Measurements from ENCODE around the gene UGT1A4.

The UGT1A4 gene
- 0 reads per million in 3 experiments for total RNA-seq

DNA sequence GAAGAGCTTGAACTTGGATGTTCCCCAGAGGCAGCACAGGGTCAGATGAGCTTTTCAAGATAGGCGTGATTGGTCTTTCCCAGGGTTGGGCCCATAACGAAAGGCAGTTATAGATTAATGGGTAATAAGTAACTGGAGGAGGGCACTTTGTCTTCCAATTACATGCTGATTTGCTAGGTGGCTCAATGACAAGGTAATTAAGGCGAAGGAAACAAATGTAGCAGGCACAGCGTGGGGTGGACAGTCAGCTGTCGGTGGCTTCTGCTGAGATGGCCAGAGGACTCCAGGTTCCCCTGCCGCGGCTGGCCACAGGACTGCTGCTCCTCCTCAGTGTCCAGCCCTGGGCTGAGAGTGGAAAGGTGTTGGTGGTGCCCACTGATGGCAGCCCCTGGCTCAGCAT, at the start of gene UGT1A4:
Gene UGT1A4, plus strand, starts transcription at position 185 of the 400 bp plus-strand sequence. Its CDS starts 85 bp downstream, at position 270.
- DNase-seq, result no peak

DNA sequence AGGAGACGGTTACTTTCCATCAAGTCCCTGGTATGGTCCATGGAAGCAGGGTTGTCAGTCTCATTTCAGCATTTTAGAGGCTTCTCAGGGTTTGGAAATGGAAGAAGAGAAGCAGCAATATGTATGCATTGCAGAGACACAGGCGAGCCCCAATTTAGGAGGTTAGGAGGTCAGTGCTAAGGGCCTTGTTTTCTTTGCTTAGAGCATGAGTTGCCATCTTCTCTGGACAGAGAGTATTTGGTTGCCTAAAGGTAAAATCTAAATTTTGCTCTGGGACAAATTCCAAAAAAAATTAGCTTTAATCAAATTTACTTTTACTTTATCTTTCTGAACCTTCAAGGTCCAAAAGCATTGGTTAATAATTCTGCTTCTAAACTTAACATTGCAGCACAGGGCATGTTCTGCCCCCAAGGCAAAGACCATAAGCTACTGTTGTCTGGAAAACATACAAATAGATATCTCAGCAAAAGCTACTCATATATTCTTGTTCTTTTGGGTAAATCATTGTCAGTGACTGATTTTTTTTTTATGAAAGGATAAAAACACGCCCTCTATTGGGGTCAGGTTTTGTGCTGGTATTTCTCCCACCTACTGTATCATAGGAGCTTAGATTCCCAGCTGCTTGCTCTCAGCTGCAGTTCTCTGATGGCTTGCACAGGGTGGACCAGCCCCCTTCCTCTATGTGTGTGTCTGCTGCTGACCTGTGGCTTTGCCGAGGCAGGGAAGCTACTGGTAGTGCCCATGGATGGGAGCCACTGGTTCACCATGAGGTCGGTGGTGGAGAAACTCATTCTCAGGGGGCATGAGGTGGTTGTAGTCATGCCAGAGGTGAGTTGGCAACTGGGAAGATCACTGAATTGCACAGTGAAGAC, 47.0 kb upstream of the UGT1A4 start, which contains the start of gene UGT1A9:
Gene UGT1A9, plus strand, starts transcription at position 609 of the 872 bp plus-strand sequence. Its CDS starts 37 bp downstream, at position 646.
- DNase-seq, result no peak

DNA sequence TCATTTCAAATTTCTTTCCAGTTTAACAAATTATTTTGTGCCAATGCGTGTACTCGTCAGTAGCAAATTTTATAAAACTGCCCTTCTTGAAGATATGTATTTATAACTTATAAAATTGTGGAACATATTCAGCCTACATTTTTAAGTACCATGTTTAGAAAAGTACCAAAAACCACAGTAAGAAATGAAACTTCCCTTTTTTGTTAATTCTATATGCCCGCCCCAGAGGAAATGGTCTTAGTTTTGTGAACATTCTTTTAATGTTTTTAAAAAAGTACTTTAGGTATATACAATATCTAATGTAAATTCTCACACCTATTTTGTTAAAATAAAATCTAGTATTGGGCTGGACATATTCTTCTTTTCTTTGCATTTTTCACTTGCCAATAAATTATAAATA, 45.6 kb upstream of the UGT1A4 start:
- no peak for DNase-seq

DNA sequence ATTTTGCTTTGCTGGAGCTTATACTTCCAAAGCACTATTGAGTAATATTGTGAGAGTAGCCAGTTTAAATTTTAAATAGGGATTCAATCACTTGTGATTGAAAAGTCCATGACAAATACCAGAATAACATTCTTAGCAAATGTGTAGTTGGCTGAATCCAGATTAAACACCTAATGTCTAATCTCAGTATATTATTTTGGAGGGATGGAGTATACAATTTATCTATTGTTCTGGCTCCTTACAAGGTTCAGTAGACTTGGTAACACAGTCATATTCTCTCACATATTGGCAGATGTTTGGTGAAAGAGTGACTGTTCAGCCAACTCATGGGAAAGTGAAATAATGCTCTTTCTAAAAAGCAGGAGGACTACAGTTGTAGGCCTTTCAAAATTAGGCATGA, 44.6 kb upstream of the UGT1A4 start:
- no peak for DNase-seq

DNA sequence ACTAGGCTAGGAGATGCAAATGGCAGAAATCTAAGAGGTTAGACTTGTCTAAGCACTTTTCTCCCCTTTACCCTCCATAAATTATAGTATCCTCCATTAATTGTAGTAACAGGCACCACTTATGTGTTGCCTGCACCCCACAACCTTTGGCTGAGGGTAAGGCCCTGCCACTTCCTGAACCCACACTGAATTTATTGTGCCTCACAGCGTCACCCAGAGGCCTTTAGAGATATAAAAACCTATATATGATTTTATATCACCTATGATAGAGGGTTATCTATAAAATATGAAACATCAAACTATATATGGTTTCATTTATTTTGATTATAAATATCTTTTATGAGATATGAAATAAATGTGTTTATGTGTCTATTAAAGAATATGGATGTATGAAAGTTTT, 44.2 kb upstream of the UGT1A4 start:
- no peak for DNase-seq

DNA sequence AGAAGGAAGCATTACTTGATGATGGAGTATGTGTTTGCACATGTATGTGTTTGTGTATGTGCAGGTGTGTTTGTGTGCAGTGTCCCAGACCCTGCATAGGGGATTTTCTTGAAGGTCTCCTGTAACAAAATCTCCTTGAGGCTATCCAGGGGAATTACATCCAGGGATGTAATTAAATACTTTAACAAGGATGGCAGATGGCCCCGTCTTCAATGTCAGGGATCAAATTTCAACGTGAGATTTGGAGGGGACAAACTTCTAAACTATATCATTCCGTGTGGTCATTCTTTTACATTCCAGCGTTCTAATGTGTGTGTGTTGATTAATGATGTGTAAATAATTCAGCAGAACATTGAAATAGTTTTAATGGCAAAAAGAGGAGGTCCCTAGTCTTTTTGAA, 43.5 kb upstream of the UGT1A4 start:
- DNase-seq, result no peak

DNA sequence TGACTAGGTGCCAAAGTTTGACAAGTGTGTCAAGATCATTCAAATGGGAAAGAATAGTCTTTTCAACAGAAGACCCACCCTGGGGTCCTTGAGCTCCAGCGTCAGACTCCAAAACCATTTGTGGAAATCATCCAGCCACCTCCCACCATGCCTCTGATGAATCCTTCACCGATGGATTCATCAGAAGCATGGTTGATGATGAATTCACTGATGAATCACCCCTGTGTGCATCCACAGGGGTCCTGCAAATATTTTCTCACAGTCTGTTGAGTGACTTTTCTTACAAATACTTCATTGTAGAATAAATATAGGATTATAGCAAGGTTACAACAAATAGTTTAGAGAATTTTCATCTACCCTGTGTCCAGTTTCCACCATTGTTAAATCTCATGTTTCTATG, 42.5 kb upstream of the UGT1A4 start:
- DNase-seq, result no peak

DNA sequence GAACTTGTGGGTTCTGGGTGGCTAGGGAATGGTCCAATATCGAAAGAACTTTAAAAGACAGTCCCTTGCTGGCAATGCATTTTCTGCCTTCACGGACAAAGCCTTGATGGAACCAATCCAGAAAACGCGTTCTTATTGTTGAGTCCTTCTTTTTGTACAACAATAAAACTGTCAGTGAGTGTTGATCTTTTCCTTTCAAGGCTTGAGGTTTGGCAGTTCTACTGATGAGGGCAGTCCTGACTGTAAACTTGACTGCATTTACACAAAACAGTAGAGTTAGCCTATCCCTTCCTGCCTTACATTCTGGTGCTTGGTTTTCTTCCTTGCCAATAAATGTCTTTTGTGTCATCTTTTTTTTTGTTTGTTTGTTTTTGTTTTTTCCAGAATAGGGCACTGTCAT, 39.3 kb upstream of the UGT1A4 start:
- no peak for DNase-seq

DNA sequence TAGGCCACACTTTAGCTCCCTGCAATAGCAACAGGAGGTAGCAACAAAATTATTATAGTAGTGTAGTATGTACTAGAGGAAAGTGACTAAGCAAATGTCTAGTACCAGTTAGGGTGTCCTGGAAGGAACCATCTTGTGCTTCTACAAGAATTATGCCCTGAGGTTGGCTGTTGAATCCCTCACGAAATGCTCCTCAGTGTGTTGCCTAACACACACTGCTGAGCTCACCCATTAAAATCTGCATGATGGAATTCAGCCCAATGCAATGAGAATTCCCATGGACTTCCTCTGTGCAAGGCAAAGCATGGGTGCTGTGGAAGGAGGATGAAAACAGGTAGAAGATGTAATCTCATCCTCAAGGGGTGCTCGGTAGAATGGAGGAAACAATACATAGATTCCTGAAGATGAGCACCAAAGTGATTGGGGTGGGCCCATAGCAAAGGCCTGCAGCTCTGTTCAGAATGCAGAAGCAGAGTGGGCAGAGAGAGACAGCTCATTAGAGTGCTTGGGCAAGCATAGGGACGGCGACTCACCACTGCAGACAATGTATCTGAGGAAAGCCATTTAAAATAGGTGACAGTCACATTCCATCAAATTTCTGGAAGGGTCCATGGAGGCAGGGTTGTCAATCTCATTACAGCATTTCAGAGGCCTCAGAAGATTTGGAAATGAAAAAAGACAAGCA, 38.0 kb upstream of the UGT1A4 start:
- DNase-seq, result no peak

DNA sequence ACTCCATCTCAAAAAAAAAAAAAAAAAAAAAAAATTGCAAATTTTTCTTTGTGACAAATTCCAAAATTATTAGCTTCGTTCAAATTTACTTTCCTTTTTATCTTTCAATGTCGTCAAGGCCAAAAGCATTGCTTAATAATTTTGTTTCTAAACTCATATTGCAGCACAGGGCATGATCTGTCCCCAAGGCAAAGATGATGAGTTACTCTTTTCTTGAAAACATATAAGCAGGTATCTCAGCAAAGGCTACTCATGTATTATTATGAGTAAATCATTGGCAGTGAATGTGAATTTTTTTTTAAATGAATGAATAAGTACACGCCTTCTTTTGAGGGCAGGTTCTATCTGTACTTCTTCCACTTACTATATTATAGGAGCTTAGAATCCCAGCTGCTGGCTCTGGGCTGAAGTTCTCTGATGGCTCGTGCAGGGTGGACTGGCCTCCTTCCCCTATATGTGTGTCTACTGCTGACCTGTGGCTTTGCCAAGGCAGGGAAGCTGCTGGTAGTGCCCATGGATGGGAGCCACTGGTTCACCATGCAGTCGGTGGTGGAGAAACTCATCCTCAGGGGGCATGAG, 36.9 kb upstream of the UGT1A4 start, which contains the start of gene UGT1A7:
Gene UGT1A7, plus strand, starts transcription at position 381 of the 579 bp plus-strand sequence. Its CDS starts 37 bp downstream, at position 418.
- no peak for DNase-seq

DNA sequence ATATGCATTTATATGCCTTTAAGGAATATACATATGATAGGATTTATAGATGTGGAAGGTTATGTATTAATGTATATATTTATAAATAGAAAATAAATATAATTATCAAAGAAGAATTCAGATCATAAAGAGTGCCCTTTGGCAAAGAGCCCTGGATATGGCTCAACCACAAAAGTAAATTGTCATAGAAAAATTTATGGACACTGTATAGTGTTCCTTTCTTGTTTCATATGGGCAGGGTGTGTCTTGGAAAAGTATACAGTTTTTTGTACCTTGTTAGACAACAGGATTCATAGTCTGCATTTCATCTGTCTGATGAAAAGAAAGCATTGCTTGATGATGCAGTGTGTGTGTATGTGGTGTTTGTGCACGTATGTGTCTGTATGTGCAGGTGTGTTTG, 33.9 kb upstream of the UGT1A4 start:
- DNase-seq, result no peak

DNA sequence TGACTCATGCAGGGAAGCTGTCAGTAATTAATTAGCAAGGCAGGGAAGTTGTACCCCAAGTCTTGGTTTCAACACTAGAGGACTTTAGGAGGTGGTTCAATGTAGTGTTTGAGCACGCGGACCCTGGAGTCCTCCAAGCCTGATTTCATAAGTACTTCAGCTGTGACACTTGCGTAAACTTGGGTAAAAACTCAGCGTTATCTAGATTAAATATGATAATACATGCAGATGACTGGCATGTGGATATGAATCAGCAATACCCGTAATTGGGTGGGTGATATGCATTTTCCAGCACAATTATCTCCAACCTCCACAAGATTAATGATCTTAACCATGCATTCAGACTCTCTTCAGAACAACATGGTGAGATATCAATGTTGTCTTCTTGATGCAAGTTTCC, 31.6 kb upstream of the UGT1A4 start:
- DNase-seq, result no peak

DNA sequence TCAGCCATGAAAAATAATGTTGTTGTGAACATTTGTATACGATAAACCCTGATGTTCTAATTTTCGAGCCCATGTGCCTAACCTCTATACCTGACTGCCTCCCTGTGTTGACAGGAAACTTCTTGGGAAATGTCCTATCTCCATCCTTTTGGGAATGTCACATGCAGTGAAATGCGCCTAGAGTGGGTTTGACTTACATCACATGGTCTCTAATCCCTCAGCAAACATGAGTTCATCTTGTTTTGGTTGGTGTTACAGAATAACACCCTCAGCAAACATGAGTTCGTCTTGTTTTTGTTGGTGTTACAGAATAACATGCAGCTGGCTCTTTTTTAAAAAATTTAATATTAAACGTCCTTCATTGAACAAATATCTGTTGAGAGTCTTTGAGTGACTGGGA, 30.2 kb upstream of the UGT1A4 start:
- no peak for DNase-seq

DNA sequence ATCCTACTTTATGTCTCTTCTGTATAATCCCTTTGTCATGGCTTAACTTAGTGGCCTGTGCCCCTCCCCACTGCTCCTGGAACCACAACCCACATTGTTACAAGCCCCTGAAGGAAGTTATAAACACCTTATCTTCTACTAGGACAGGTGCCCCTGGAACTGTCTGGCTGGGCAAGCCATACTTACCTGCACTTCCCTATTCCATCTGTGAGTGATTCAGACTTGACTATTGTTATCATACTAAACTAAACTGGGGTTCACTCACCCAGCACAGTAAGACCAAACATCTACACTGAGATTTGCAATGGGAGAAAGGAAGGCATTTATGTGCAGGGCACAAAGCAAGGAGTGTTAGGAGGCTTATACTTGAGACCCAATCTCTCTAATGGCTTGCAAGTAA, 29.5 kb upstream of the UGT1A4 start:
- no peak for DNase-seq

DNA sequence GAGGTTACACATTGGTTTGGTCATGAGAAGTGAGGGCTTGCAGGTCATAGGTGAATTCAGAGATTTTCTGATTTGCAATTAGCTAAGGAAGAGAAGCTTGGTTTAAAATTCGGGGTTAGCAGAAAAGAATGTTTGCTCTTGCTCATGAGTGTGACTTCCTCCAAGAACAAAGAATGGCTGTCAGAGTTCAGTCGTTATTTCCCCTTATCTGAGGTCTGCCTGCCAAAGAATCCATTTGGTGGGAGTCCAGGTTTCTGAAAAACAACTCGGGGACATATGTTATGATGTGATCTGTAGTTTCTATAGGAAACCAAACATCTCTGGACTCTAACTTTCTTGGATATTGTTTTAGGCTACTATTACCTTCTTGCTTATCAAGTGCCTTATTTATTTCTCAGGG, 29.0 kb upstream of the UGT1A4 start:
- DNase-seq, result no peak

DNA sequence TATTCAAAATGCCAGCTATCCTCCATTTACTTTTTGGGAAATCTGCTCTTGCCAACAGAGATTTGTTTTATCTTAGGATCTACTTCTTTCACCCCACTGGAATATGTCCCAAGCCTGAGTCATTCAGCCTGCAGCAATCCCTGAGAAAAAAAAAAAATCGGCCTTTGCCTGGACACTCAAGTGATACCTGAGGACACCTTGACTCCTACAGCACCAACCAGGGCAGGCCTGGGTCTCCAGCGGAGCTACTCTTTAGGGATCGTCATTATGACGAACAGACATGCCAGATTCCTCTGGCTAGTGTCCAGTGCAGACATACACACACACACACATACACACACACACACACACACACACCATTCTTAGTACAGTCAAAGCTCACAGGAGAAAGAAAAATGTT, 28.1 kb upstream of the UGT1A4 start:
- DNase-seq, result no peak

DNA sequence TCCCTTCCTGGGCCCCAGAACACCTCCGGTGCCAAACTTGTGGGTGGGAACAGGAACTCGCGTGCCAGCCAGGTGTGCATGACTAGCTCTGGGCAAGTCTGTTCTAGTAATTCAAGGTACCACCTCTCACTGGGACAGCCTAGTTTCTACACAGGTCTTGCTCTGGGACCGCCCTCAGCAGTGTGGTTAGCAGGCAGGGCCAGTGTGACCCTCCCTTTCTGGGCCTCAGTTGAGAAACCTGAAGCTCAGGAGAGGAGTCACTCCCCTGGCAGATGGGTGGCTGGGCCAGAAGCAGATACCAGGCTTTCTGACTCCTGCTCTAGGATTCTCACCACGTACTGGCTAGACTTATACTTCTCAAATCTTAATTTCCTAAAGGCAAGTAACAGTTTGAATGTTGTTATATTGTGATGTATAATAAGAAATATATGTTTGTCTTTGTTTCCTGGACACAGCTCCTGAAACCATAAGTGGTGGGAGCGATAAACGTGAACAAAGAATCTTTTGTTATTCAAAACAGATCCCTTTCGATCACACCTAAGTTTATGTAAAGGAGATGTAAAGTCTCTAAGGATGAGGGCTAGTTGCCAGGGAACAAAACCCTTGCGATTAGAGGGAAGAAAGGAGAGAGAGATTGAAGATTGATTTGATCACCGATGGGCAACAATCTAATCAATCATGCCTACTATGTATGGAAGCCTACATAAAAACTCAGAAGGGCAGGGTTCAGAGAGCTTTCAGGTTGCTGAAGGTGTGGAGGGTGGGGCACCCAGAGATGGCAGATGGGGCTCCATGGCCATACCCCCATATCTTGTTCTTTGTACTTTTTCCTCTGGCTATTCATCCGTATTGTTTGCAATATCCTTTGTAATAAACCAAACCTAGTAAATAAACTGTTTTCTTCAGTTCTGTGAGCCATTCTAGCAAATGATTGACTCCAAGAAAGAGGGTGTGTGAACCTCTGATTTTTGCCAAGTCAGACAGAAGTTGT, 26.8 kb upstream of the UGT1A4 start:
- DNase-seq, result no peak

DNA sequence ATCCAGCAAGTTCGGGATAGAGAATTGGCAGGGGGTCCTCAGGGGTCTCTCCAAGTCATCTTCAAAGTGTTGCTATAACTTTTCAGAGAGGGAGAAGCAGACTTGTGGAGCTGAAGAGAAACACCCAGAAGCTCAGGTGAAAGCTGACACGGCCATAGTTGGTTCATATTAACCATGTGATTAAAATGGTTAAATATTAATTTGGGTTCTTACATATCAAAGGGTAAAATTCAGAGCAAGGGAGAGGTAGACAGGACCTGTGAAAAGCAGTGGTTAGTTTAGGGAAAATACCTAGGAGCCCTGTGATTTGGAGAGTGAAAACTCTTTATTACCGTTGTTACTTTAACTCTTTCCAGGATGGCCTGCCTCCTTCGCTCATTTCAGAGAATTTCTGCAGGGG, 25.9 kb upstream of the UGT1A4 start, which contains the start of gene UGT1A6:
Gene UGT1A6, plus strand, starts transcription at position 243 of the 400 bp plus-strand sequence. Its CDS starts 115 bp downstream, at position 358.
- no peak for DNase-seq

DNA sequence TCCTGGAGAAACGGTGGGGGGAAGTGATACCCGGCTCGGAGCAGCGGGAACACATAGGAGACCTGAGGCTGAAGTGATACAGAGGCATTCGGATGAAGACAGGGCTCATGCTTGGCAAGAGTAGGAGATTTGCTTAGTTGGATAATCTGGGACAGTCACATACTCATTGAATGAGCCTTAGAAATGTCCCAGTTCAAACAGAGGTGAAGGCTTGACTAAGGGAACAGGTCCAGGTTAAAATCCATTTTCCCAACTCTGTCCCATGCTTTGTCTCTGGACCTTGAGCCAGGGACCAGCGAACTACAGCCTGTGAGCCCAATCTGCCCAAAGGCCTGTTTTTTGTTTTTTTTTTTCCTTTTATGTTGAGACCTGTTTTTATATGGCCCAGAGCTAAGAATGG, 24.6 kb upstream of the UGT1A4 start:
- DNase-seq, result no peak

DNA sequence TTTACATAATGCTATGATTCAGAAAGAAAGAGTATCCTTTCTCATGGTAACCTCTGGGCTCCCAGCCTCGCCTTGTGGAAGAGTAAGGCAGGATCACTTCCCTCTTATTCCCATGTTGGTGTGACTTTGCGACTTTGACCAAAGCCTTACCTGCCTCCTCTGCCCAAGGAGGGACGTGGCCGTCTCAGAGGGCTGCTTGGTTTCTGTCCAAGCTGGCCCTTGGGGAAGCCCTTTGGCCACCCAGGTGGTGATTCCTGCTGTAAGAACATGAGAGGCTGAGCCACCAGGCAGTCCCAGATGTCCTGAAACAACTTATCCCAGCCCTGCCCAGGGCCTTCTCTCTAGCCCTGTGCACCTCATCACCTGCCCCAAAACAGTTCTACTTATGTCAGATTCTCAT, 19.8 kb upstream of the UGT1A4 start:
- no peak for DNase-seq

DNA sequence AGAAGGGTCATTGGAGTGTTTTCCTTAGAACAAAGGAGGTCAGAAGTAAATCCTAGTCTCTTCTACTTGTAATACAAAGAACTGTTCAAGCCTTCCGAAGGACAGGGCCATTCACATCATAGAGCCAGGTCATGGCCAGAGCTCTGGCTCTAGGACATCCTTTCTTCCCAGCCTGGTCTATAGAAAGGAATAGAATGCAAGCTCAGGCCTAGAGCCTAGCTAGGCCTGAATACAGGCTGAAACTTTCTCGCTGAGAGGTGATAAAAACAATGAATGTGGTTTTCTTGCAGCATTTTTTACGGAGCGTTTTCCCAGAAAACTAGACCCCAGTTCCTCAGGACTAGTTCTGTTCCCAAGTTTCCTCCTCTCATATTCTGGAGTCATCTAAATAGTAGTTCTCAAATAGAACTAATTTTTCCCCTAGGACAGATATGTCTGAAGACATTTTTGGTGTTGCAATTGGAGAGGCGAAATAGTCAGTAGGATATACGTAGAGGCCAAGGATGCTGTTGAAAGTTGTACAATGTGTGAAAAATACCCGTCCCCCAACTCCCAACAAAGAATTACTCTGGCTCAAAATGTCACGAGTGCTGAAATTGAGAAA, 19.0 kb upstream of the UGT1A4 start:
- DNase-seq, result no peak
